ENCODE results near the gene FREM1.

Gene FREM1

GRCh38 chr9:14823800-14824199 is 86.4 kb downstream of the FREM1 start:
- no peak for DNase-seq (ENCODE audit: low read depth in 1 of 2, low spot score in 1 of 2)

DNA sequence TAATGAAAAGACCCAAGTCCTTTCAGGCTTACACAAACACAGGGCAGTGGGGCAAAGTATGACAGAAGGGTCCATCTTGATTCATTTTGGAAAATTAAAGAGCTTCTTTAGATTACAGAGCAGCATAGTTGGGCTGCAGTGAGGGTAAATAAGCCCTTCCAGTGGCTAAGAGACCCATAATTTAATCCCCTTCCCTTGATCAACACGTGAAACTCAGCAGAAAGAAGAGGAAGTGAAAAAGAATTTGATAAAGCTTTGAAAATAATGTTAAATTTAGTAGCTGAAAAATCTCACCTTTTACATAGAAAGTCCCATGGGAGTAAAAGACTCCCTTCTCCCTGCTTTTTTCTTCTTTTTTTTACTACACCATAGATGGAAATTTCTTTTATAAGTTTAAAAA is 87.6 kb downstream of the FREM1 start:
- DNase-seq (ENCODE audit: low read depth in 1 of 2, low spot score in 1 of 2), result no peak

DNA sequence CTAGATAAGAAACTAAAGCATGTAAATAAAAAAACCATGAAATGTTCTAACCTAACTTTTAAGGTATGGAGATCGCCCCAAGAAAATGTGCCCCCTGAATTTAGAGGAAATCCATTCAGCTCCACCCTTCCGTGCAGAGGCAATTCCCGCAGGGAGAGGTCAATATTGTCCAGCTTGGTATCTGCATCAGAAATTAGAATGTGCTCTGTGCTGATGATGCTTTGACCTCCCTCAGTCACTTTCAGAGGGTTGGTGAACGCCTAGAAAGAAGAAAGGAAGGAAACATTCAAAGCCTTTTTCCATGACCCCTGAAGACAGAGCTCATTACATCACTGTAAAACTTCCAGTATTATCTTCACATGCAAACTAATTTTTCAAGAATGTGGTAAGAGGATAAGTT is 91.0 kb downstream of the FREM1 start:
- DNase-seq (ENCODE audit: low read depth in 1 of 2, low spot score in 1 of 2), result no peak

DNA sequence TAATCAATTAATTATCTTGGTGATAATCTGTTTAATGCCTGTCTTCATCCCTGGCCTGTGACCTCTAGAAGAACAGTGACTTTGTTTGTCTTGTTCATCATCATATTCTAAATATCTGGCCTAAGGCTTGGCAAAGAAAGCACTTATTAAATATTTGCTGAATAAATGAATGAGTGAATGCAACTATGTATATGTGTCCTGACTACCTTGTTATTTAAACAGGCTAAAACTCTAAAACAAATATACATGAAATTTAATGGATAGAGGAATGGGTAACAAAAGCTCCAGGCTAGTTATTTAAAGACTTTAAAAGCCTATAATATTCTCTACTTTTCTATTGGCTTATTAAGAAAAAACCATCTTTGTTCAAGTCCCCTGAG is 96.0 kb downstream of the FREM1 start:
- no peak for DNase-seq (ENCODE audit: low read depth in 1 of 2, low spot score in 1 of 2)

- no peak for DNase-seq (ENCODE audit: low read depth in 1 of 2, low spot score in 1 of 2)
Observed at GRCh38 chr9:14813336-14814248, 96.6 kb downstream of the FREM1 start.

GRCh38 chr9:14812806-14813205 is 97.4 kb downstream of the FREM1 start:
- DNase-seq (ENCODE audit: low read depth in 1 of 2, low spot score in 1 of 2), result no peak

GRCh38 chr9:14811844-14812243 is 98.4 kb downstream of the FREM1 start:
- DNase-seq (ENCODE audit: low read depth in 1 of 2, low spot score in 1 of 2), result no peak

DNA sequence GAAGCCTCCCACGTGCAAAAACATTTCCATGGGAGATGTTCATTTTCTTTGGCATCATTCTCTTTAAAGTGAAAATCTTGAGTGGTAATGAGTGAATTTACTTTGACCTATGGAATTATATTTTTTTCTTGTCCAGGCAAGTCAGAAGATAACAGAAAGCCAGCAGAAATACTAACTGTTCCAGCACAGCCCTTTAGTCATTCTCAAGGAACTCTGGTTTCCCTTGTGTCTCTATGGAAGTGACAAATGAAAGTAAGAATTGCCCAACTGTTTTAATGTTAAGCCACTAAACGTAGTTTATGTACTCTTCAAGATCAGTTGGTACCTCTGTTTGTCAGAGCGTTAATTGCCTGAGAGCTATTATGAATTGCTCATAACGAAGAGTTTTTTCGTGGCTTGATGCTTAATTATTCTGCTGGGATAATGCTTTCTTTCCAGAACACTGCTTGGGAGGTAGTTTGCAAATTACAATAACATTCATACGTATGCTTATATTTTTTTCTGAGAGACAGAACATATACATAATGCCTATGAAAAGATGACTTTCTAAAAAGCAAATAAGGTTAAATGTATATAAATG is 103.2 kb downstream of the FREM1 start:
- no peak for DNase-seq (ENCODE audit: low read depth in 1 of 2, low spot score in 1 of 2)

- no peak for DNase-seq (ENCODE audit: low read depth in 1 of 2, low spot score in 1 of 2)
Observed at GRCh38 chr9:14799030-14799429, 111.2 kb downstream of the FREM1 start.

- DNase-seq (ENCODE audit: low read depth in 1 of 2, low spot score in 1 of 2), result no peak
Observed at GRCh38 chr9:14797435-14797834, 112.8 kb downstream of the FREM1 start.

GRCh38 chr9:14793389-14793788 is 116.8 kb downstream of the FREM1 start:
- DNase-seq (ENCODE audit: low read depth in 1 of 2, low spot score in 1 of 2), result no peak

DNA sequence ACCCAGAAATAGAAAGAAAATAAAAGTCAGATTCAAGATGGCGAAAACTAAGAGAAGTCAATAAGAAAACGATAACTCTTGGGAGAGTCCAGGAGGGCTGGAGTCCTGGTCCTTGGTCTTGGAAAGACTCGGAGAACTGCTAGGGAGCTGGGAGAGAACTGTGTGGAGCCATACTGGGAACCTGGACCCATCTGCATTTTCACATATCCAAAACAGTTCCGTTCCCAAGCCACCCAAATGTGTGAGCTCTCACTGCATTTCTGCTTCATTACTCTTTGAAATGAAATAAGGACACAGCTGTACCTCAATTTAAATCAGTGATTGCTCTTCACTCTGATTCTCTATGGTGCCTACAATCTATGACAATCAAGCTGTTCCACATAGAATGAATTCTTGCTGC is 119.6 kb downstream of the FREM1 start:
- DNase-seq (ENCODE audit: low read depth in 1 of 2, low spot score in 1 of 2), result no peak

DNA sequence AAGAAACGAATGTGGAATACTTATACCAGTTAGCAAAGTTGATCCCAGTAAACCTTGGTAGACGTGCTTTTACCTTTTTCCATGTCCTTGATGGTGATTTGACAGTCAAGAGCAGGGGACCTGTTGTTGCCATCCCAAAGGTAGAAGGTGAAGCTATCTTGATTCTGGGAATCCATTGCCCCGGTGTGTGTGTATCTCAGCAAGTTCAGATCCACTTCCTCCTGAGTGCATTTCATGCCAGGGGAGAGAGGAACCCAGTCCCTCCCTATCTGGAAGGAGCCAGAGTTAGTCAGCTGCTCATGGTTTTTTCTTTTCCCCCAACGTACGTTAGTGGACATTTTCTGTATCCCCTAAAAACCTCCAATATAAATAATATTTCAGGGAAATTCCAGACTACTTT is 121.4 kb downstream of the FREM1 start:
- DNase-seq (ENCODE audit: low read depth in 1 of 2, low spot score in 1 of 2), result no peak

GRCh38 chr9:14783358-14783757 is 126.9 kb downstream of the FREM1 start:
- DNase-seq (ENCODE audit: low read depth in 1 of 2, low spot score in 1 of 2), result no peak

DNA sequence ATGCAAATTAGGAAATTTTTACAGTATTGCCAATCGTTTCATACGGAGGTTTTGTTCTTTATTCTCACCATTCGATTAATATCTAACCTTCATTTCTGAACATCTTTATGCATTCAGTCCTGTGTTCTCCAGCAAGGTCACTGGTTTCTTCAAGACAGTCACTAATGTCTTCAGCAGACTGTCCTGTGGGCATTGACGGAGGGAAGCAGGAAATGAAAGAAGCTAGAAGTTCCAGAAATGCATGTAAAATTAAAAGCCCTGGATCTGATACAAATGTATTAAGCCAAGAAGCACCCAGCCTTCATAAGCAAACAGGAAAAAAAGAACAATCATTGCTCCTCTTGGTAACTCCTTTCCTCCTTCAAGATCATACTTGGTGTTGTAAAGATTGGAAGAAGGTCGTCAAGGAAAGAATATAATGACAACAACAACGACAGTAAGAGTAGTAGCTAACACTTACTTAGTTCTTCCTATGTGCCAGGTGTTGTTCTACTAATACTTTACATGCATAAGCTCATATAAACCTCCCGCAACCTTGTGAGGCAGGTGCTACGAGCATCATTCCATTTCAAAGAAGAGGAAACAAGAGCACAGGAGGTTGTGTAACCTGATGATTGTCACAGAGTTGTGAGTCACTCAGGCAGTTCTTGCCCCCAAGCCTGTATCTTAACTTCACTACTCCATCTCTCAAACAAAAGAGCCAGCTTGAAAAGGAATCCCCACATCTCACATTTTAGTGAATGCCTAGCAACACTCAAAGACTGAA is 127.8 kb downstream of the FREM1 start:
- DNase-seq (ENCODE audit: low read depth in 1 of 2, low spot score in 1 of 2), result no peak

DNA sequence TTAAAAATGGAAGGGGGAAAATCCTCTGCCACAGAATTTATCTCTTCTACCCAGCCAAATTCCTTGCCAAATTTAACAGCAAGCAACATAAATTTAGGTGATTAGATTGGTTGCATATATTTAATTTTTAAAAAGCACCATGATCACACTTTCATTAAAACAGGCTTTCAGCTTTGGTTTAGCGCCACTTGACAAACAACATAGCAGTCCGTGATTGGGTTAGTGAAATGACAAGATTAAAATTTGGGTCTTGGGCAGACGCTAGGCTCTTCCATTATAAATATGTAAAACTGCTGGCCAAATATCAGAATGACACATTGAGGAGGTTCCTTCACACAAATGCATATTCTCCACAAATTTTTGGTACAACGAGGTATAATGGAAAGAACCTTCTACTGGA is 129.5 kb downstream of the FREM1 start:
- no peak for DNase-seq (ENCODE audit: low read depth in 1 of 2, low spot score in 1 of 2)

- DNase-seq (ENCODE audit: low read depth in 1 of 2, low spot score in 1 of 2), result no peak
Observed at GRCh38 chr9:14780251-14780650, 130.0 kb downstream of the FREM1 start.

- no peak for DNase-seq (ENCODE audit: low read depth in 1 of 2, low spot score in 1 of 2)
Observed at GRCh38 chr9:14779566-14780022, 130.6 kb downstream of the FREM1 start.

- DNase-seq (ENCODE audit: low read depth in 1 of 2, low spot score in 1 of 2), result no peak
Observed at GRCh38 chr9:14778565-14778964, 131.7 kb downstream of the FREM1 start.

DNA sequence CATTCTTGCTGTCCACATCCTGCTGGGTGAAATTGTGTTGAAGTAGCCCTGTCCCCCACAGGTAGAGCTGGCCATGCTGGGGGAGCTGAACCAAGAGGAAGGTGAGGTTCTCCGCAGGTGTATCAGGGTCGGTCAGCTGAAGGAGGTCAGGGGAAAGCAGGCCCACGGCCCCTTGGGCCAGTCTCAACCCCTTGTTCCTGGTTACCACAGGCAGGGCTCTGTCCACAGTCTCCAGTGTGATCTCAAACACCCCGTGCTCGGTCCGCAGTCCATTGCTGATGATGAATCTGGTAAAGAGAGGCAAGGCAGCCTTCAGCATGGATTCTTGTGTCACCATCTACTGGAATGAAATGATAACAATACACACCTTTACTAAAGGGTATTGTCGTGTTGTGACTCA is 134.3 kb downstream of the FREM1 start:
- DNase-seq (ENCODE audit: low read depth in 1 of 2, low spot score in 1 of 2), result no peak

DNA sequence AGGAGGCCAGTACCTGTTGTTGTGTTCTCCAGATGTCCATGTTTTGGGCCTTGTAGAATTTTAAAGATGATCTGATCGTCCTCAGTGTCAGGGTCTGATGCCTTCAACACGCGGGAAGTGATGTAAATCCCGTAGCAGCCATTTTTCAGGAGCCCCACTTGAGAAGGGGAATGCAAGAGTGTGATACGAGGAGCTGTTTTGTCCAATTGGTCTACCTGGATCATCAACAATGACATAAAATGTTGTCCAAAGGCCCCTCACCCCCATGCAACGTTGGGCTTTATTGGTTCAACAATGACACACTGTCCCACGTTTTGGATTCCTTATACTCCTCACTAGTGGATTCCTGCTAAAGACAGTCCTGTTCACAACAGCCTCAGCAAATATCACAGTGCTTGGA is 139.6 kb downstream of the FREM1 start:
- DNase-seq (ENCODE audit: low read depth in 1 of 2, low spot score in 1 of 2), result no peak

- DNase-seq (ENCODE audit: low read depth in 1 of 2, low spot score in 1 of 2), result no peak
Observed at GRCh38 chr9:14769230-14769571, 141.0 kb downstream of the FREM1 start.

Measured in stimulated activated CD4-positive, alpha-beta T cell treated with anti-CD3 and anti-CD28 coated beads, Interleukin-15, amount 100 ng/mL, for 1 hour (primary cell).